H1 (cell line): Measurements from ENCODE around the gene PLAU. TPM values are rescaled to one million over a fixed set of nuclear protein-coding genes. Genes with fewer than 3 reads are reported as not detected.
A peak's percentile ranks its signal among the peaks of the same experiment; 100 is the strongest.

Source experiments
- CTCF ChIA-PET: fragments of 300-600 bp; sonication (Branson Sonifier 250); formaldehyde crosslinking; loops from one replicate; lab custom pipeline; 2021; ENCODE audit not compliant: partially characterized antibody; lab: Charles Lee
- POLR2A ChIA-PET: fragments of 300-600 bp; sonication (Branson Sonifier 250); formaldehyde crosslinking; loops from one replicate; lab custom pipeline; 2021; ENCODE audit warnings: inconsistent platforms; ENCODE audit not compliant: partially characterized antibody; lab: Charles Lee
- DNase-seq, 2 experiments: peaks; one replicate each; pipeline versions ENCODE4 v3.0.0 to v3.0.0-alpha.2; 2010 to 2022; ENCODE audit warnings: low spot score in 2 of 2, low read depth in 1 of 2, mixed read lengths in 1 of 2
- FAIRE-seq: peaks from 2 replicates; lab custom pipeline; 2011; peaks lifted over from hg19 to GRCh38; lab: Jason Lieb, UNC
- H2AFZ ChIP-seq: 2 replicates; pipeline ENCODE4 v1.8.1; 2012; ENCODE audit warnings: low read length, inconsistent platforms
- H2AK5ac ChIP-seq: 2 replicates; pipeline ENCODE4 v1.6.1; 2013; ENCODE audit warnings: low read depth, low read length
- H2BK120ac ChIP-seq: replicated peaks from 2 replicates; pipeline ENCODE3; 2013; ENCODE audit warnings: low read depth, low read length, inconsistent platforms
- H2BK12ac ChIP-seq: 2 replicates; pipeline ENCODE4 v1.6.1; 2013; ENCODE audit warnings: low read depth, low read length
- H2BK15ac ChIP-seq: 2 replicates; pipeline ENCODE4 v1.6.1; 2013; ENCODE audit warnings: low read length
- H2BK20ac ChIP-seq: 2 replicates; pipeline ENCODE4 v1.6.1; 2013; ENCODE audit warnings: low read length
- H2BK5ac ChIP-seq: 2 replicates; pipeline ENCODE4 v1.6.1; 2013; ENCODE audit warnings: low read depth, low read length
- H3K14ac ChIP-seq: 2 replicates; pipeline ENCODE4 v1.6.1; 2013; ENCODE audit warnings: inconsistent platforms; ENCODE audit not compliant: insufficient read length
- H3K18ac ChIP-seq: 2 replicates; pipeline ENCODE4 v1.6.1; 2013; ENCODE audit warnings: low read length; ENCODE audit errors: extremely low read depth
- H3K23ac ChIP-seq: 2 replicates; pipeline ENCODE4 v1.6.1; 2013; ENCODE audit warnings: inconsistent platforms; ENCODE audit not compliant: insufficient read length
- H3K23me2 ChIP-seq: 2 replicates; pipeline ENCODE4 v1.6.1; 2013; ENCODE audit warnings: low read depth, low read length
- H3K27ac ChIP-seq: 2 replicates; pipeline ENCODE4 v1.6.1; 2011; ENCODE audit warnings: low read depth, low read length, inconsistent platforms
- H3K27me3 ChIP-seq, 4 experiments: replicated peaks in 1 of 4; 1 replicate in 1 of 4; 2 replicates in 3 of 4; pipeline versions ENCODE4 v1.6.1 to v1.8.1; 2011 to 2013; ENCODE audit warnings: low read length in 3 of 4, mild to moderate bottlenecking in 3 of 4, inconsistent platforms in 2 of 4, mixed read lengths in 2 of 4, moderate library complexity in 1 of 4; ENCODE audit not compliant: control insufficient read depth in 3 of 4, insufficient read depth in 3 of 4; ENCODE audit errors: extremely low read depth in 1 of 4
- H3K36me3 ChIP-seq, 4 experiments: 2 replicates each; pipeline versions ENCODE4 v1.6.1 to v1.8.1; 2011 to 2013; ENCODE audit warnings: mild to moderate bottlenecking in 4 of 4, low read length in 3 of 4, moderate library complexity in 2 of 4, control low read depth in 1 of 4, inconsistent platforms in 1 of 4; ENCODE audit not compliant: insufficient read depth in 4 of 4, control insufficient read depth in 2 of 4
- H3K4ac ChIP-seq: replicated peaks from 2 replicates; pipeline ENCODE3; 2013; ENCODE audit warnings: low read length, low read depth, mixed read lengths, inconsistent platforms; ENCODE audit not compliant: insufficient read length
- H3K4me1 ChIP-seq, 4 experiments: replicated peaks in 1 of 4; 1 replicate in 1 of 4; 2 replicates in 3 of 4; pipeline versions ENCODE4 v1.6.1 to v1.8.1; 2011 to 2013; ENCODE audit warnings: low read length in 3 of 4, inconsistent platforms in 2 of 4, mixed read lengths in 1 of 4; ENCODE audit not compliant: insufficient read depth in 4 of 4, control insufficient read depth in 3 of 4
- H3K4me2 ChIP-seq, 2 experiments: 2 replicates each; pipeline versions ENCODE4 v1.6.1 to v1.8.1; 2011 to 2013; ENCODE audit warnings: low read depth in 2 of 2, low read length in 2 of 2, control low read depth in 1 of 2, inconsistent platforms in 1 of 2, mild to moderate bottlenecking in 1 of 2; ENCODE audit not compliant: insufficient read depth in 1 of 2
- H3K4me3 ChIP-seq, 4 experiments: fragments of 200-600, 300-600 bp in 1 of 4; sonication (generic), shearing (Covaris generic), sonication (Bioruptor Twin) in 1 of 4; 2 replicates each; pipeline versions ENCODE4 v1.5.1 to v1.8.1; 2011 to 2016; ENCODE audit warnings: low read length in 4 of 4, low read depth in 3 of 4, control low read depth in 2 of 4, inconsistent platforms in 2 of 4, mild to moderate bottlenecking in 2 of 4, mixed read lengths in 1 of 4, moderate library complexity in 1 of 4; ENCODE audit not compliant: insufficient read depth in 2 of 4; ENCODE audit errors: extremely low read depth in 1 of 4
- H3K56ac ChIP-seq: replicated peaks from 2 replicates; pipeline ENCODE3; 2013; ENCODE audit warnings: low read depth, mild to moderate bottlenecking, mixed read lengths, low read length, inconsistent platforms; ENCODE audit not compliant: insufficient read length
- H3K79me1 ChIP-seq: 2 replicates; pipeline ENCODE4 v1.6.1; 2013; ENCODE audit warnings: low read depth, low read length, control low read depth
- H3K79me2 ChIP-seq, 2 experiments: 2 replicates each; pipeline versions ENCODE4 v1.6.1 to v1.8.1; 2012 to 2013; ENCODE audit warnings: low read length in 2 of 2, mild to moderate bottlenecking in 2 of 2, inconsistent platforms in 1 of 2; ENCODE audit not compliant: insufficient read depth in 2 of 2, control insufficient read depth in 1 of 2
- H3K9ac ChIP-seq, 4 experiments: replicated peaks in 1 of 4; 1 replicate in 1 of 4; 2 replicates in 3 of 4; pipeline versions ENCODE4 v1.6.1 to v1.8.1; 2011 to 2013; ENCODE audit warnings: low read depth in 3 of 4, low read length in 3 of 4, control low read depth in 2 of 4, mild to moderate bottlenecking in 2 of 4, moderate library complexity in 2 of 4, inconsistent platforms in 1 of 4; ENCODE audit errors: extremely low read depth in 1 of 4
- H3K9me3 ChIP-seq, 2 experiments: 2 replicates each; pipeline versions ENCODE4 v1.6.1 to v1.8.1; 2012 to 2013; ENCODE audit warnings: mild to moderate bottlenecking in 2 of 2, moderate library complexity in 2 of 2, control low read depth in 1 of 2, inconsistent platforms in 1 of 2, low read depth in 1 of 2, low read length in 1 of 2, mixed read lengths in 1 of 2; ENCODE audit not compliant: insufficient read depth in 2 of 2
- H4K20me1 ChIP-seq, 2 experiments: replicated peaks in 1 of 2; 2 replicates each; pipeline versions ENCODE3 to v1.8.1; 2011 to 2013; ENCODE audit warnings: inconsistent platforms in 2 of 2, low read length in 2 of 2, mild to moderate bottlenecking in 1 of 2; ENCODE audit not compliant: insufficient read depth in 2 of 2, control insufficient read depth in 1 of 2
- H4K5ac ChIP-seq: 2 replicates; pipeline ENCODE4 v1.6.1; 2013; ENCODE audit warnings: low read length, low read depth, mixed read lengths, inconsistent platforms; ENCODE audit not compliant: insufficient read length
- H4K8ac ChIP-seq: 2 replicates; pipeline ENCODE4 v1.8.0; 2013; ENCODE audit warnings: mild to moderate bottlenecking, moderate library complexity, low read length, inconsistent platforms; ENCODE audit not compliant: insufficient read depth; ENCODE audit errors: extremely low read depth
- H4K91ac ChIP-seq: replicated peaks from 2 replicates; pipeline ENCODE3; 2013; ENCODE audit warnings: low read length, mixed read lengths, inconsistent platforms; ENCODE audit not compliant: insufficient read length
- BCL11A ChIP-seq, 2 experiments: IDR thresholded peaks; one replicate each; pipeline ENCODE4 v1.6.1; 2011; ENCODE audit warnings: low read depth in 2 of 2, low read length in 2 of 2, mild to moderate bottlenecking in 2 of 2
- GABPA ChIP-seq: IDR thresholded peaks from 2 replicates; pipeline ENCODE4 v1.6.1; 2011; ENCODE audit warnings: mild to moderate bottlenecking, low read length, moderate library complexity, borderline replicate concordance; ENCODE audit not compliant: insufficient read depth
- RXRA ChIP-seq: IDR thresholded peaks from 2 replicates; pipeline ENCODE4 v1.6.1; 2011; ENCODE audit warnings: low read depth, mild to moderate bottlenecking, low read length, moderate library complexity; ENCODE audit not compliant: insufficient read depth
- SAP30 ChIP-seq: fragments of 300-600 bp; sonication (generic); IDR thresholded peaks from 2 replicates; pipeline ENCODE4 v1.7.1; 2012; ENCODE audit warnings: low read length, moderate library complexity, mild to moderate bottlenecking, inconsistent platforms; ENCODE audit not compliant: insufficient read depth, insufficient replicate concordance
- SIX5 ChIP-seq: IDR thresholded peaks from 2 replicates; pipeline ENCODE4 v1.6.1; 2011; ENCODE audit warnings: mild to moderate bottlenecking, low read depth, low read length
- TBP ChIP-seq: IDR thresholded peaks from 2 replicates; pipeline ENCODE4 v1.6.1; 2011; ENCODE audit warnings: low read depth, low read length, improper control_type of control experiment
- WGBS, 2 experiments: shearing (Covaris generic) in 1 of 2; methylation state at CpG; one replicate each; pipeline versions ENCODE4 v1.1.6 to v1.1.7; 2013 to 2015; ENCODE audit warnings: low lambda C conversion rate in 2 of 2, mixed read lengths in 2 of 2, inconsistent platforms in 1 of 2, low coverage in 1 of 2, missing lambda C conversion rate in 1 of 2; ENCODE audit not compliant: insufficient replicate concordance in 2 of 2, insufficient coverage in 1 of 2, insufficient read length in 1 of 2; ENCODE audit errors: extremely low coverage in 1 of 2, missing lambda C conversion rate in 1 of 2; 5-methylcytosine and 5-hydroxymethylcytosine counted together
- polyA plus RNA-seq, 7 experiments: library from polyadenylated mRNA; depleted of rRNA in 3 of 7; stranded (reverse) in 5 of 7; unstranded in 2 of 7; fragments of >200 nt in 5 of 7; fragments of 200-250 nt in 2 of 7; gene quantifications; 1 replicate in 5 of 7; 2 replicates in 1 of 7; 4 replicates in 1 of 7; pipeline versions ENCODE4 v1.2.1 to v1.2.3, GENCODE V29; 2011 to 2013; ENCODE audit warnings: missing spikeins in 2 of 7, mixed read lengths in 2 of 7
- total RNA-seq: library from RNA; stranded (reverse); fragmentation: NEBNext Ultra II Directional; extraction: Animal tissue kit (Norgen Biotek cat#: 25700); gene quantifications from 2 replicates; pipeline ENCODE4 v1.2.1, GENCODE V29; 2021

Gene PLAU
- total and polyA plus RNA-seq, 2 of the 8 experiments (the other 6 are each of a cell fraction or from before 2014, with no cell fraction given) = 16.2 to 26.1 TPM

GRCh38 chr10:73920089-73920488 lies 9.2 kb downstream of the PLAU start:
- Histone ChIP-seq H4K8ac (peak overlapping the region; percentile 73; the same call in 1 of the 2 replicates), H2BK12ac (peak overlapping the region; percentile 81; the same call in 1 of the 2 replicates), H3K4me3 (no peak overlapping the region), H3K56ac (no peak overlapping the region), H3K27me3 (no peaks in the 10 kb centered on the region), H2BK20ac (0 out of 2 replicates have a peak overlapping the region, but pooled peaks have one; percentile 61), H3K4me1 (peaks cover 3 to 10% (median 4%) of the 10 kb centered on the region in 4 experiments), H4K91ac (peak overlapping the region; percentile 9), H2BK120ac (no peak overlapping the region), H3K79me1 (no peaks in the 10 kb centered on the region), H2AK5ac (no peak overlapping the region), H3K9me3 (no peaks in the 10 kb centered on the region), H3K18ac (peak overlapping the region; percentile 78), H3K79me2 (no peaks in the 10 kb centered on the region), H2BK5ac (0 out of 2 replicates have a peak overlapping the region, but pooled peaks have one; percentile 49), H3K14ac (no peak overlapping the region), H3K9ac (peak overlapping the region in 2 of 4 experiments; percentile 19 to 20; a peak in 3 of 7 replicates), H3K4ac (no peak overlapping the region), H4K20me1 (no peaks in the 10 kb centered on the region), H3K27ac (peak overlapping the region; percentile 34; the same call in 1 of the 2 replicates), H3K36me3 (no peaks in the 10 kb centered on the region), H3K23ac (no peak overlapping the region), H2BK15ac (no peak overlapping the region), H4K5ac (no peak overlapping the region), H2AFZ (peak overlapping the region; percentile 91), H3K4me2 (no peak overlapping the region), H3K23me2 (no peaks in the 10 kb centered on the region)
- ChIA-PET CTCF (interaction anchor here (0.5 to 6.5 kb wide), 11 partner anchors 8 to 161 kb away, joined by 3 to 42 read pairs (median 5); no protein-coding TSS in a partner anchor), POLR2A (interaction anchor here (1.1 to 4.1 kb wide), 6 partner anchors 9 to 80 kb away, joined by 3 to 16 read pairs (median 6); no protein-coding TSS in a partner anchor)
- FAIRE-seq (no peak), DNase-seq (no peak)
- 62% methylated on average over 4 of the region's 4 CpGs; no CpG with 5 or more reads in 1 of the 2 experiments for WGBS, 2 experiments
- no peak for TF ChIP-seq GABPA
- TF ChIP-seq RXRA = no peak
- no peak for TF ChIP-seq SAP30
- no peak for TF ChIP-seq BCL11A (IDR thresholded peaks at IDR 0.05; ENCODE audit: low read depth in 2 of 2, low read length in 2 of 2)
- TF ChIP-seq TBP = no peak
- no peak for TF ChIP-seq SIX5
